Stimulated activated CD8-positive, alpha-beta memory T cell treated with anti-CD3 and anti-CD28 coated beads, Interleukin-4, amount 100 ng/mL, for 4 hours (primary cell): Measurements from ENCODE around the gene MFN2.
A peak's percentile ranks its signal among the peaks of the same experiment; 100 is the strongest.
"Not testable (repeated sequence)": the region's sequence is repeated elsewhere in the genome, so short reads cannot be mapped to it uniquely, and the experiment has no call there.

ENCODE experiments used
- DNase-seq, 2 donors: peaks; one replicate each; pipeline ENCODE4 v3.0.0-alpha.2; 2020; ENCODE audit warnings: low read depth in 2 of 2, low spot score in 1 of 2

MFN2 gene

DNA sequence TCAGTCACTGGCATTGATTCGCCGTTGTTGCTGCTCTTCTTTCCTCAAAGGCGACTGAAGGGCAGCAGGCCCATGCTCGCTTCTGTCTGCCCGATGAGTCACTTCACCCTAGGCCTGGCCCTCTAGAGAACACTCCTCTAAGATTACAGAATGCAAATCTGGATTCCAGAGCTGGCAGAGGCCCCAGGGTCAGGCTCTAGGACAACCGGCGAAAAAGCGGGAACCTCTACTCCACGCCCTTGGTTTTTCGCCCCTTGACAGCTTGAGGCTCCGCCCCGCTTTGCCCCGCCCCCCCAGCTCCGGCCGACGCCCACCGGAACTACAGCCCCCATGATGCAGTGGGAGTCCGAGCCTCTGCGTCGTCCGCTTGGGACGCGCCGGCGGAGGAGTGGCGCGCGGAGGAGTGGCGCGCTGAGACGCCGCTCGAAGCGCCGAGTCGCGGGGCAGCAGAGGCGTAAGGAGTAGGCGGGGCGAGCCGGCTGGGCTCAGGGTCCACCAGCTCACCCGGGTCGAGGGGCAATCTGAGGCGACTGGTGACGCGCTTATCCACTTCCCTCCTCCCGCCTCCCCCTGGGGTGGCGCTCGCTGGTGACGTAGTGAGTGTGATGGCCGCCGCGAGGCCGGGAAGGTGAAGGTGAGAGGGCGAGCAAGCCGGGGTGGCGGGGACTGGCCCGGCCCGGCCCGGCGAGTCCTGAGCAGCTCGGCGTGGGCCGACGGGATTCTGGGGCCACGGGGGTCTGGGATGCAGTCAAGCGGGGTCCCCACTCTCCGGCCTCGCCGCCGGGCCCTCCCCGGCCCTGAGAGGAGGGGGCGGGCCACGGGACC is at the start of gene MFN2:
Gene MFN2 (plus strand): TSS at position 594 of the 825 bp plus-strand sequence. CDS start 8,725 bp downstream, outside the sequence.
- peak; percentile 73 to 88 for DNase-seq

DNA sequence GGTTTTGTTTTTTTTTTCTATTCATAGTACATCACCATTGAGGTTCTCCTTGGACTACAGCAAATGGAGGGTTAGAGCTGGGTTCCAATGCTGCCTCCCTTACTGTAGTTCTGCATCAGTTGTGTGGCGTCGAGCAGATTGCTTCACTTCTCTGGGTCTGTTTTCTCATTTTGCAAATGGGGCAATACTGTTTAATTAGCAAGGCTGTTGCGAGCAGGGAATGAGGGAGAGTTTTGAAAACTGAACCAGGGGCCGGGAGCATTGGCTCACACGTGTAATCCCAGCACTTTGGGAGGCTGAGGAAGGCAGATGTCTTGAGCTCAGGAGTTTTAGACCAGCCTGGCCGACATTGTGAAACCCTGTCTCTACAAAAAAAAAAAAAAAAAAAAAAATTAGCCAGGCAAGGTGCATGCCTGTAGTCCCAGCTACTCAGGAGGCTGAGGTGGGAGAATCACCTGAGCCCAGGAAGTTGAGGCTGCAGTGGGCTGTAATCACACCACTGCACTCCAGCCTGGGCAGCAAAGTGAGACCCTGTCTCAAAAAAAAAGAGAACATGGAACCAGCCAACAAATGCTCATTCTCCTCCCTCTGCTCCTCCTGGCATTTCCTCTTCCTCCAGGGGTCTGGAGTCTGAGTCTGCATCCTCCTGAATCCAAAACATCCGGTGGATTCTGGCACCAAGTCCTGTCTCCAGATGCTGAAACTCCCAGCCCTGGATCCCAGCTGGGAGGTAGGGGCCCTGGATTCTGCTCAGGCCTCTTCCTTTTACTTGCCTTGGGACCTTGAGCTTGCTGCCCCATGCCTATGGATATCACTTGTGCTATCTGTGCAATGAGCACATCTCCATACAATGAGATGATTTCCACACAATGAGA is 49.4 kb upstream of the MFN2 start:
- DNase-seq = no peak

DNA sequence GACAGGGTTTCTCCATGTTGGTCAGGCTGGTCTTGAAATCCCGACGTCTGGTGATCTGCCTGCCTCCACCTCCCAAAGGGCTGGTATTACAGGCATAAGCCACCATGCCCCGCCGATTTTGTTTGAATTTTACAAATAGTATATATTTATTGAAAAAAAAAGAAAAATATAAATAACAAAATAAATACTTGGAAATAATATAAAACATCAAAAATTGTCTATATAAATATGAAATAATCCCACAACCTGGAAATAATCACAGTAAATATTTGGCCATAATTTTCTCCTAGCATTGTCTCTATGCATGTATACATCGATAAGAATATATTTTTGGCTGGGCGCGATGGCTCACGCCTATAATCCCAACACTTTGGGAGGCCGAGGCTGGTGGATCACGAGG is 48.4 kb upstream of the MFN2 start:
- DNase-seq = no peak

DNA sequence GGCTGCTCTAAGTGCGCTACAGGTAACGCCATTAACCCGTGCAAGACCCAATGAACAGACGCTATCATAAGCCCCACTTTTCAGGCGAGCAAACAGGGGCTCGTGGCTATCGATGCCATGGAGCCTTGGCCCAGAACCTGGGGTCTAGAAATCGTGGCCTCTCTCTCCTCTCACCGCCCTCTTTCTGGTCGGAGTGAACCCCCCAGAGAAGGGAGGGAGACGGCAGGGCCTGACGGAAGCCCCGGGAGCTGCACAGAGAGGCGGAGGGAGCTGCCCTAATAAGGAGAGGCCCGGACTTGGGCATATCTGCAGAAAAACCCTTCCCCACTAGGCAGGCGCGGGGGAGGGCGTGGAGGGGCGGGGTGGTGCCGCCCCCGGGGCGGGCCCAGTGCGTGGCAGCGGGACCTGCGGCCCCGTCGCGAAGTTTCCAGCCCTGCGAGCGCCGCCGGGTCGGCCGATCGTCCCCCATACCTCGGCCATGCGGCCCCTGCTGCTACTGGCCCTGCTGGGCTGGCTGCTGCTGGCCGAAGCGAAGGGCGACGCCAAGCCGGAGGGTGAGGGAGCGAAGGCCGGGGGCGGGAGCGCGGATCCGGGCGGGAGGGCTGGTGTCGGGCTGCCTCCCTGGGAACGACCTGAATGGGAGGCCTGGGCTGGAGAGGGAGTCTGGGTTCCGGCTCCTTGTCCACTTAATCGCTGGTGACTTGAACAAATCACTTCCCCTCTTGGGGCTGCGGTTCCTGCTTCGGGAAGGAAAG is 45.8 kb upstream of the MFN2 start, which contains the start of gene PLOD1:
Gene PLOD1 (plus strand): TSS at position 416 of the 755 bp plus-strand sequence. CDS start 63 bp downstream, at position 479.
- DNase-seq = peak; percentile 62 to 75

- DNase-seq = no peak
Observed at GRCh38 chr1:11935057-11935412, 45.2 kb upstream of the MFN2 start.

GRCh38 chr1:11935733-11936132 is 44.5 kb upstream of the MFN2 start:
- DNase-seq = not testable (repeated sequence)

DNA sequence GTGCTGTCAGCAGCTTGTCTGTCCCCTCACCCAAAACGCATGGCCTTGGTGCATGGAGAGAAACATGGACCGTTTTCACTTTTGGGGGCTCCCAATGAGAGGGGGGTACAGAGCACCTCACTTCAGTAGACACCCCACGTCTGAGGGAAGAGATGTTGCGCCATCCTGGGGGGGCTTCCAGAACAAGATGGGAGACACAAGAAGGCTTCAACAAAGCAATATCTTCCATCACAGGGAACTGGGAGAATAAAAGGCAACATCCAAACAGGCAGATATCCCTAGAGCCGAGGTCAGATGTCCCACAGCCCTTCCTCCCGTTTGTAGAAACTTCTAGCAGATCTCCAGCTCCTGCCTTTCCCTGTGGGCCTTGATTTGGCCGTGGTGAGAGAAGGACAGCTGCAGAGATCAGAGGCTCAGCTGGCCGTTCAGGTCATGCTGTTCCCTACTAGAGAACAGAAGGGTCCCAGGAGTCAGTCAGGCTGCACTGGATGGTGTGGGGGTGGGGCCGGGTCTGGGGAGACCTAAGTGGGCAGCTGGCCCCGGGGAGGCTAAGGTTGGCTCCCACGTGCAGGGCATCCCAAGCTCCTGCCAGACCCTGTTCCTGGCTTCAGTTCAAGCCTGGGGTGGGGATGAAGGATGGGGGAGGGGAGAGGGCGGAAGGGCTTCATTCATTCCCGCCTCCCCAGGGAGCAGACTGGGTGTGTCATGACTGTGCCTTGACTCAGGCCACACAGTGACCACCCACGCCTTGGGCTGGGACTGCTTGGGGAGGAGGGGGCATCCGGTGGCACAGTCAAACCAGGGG is 41.3 kb upstream of the MFN2 start:
- no peak for DNase-seq

DNA sequence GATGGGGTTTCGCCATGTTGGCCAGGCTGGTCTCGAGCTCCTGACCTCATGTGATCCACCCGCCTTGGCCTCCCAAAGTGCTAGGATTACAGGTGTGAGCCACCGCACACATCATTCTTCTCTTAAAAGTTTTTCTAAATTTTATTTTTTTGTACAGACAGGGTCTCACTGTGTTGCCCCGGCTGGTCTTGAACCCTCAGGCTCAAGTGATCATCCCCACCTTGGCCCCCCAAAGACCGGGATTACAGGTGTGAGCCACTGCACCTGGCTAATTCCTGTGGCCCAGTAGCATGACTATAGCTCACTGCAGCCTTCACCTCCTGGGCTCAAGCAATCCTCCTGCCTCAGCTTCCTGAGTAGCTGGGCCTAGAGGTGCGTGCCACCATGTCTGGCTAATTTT is 40.5 kb upstream of the MFN2 start:
- DNase-seq = not testable (repeated sequence)

DNA sequence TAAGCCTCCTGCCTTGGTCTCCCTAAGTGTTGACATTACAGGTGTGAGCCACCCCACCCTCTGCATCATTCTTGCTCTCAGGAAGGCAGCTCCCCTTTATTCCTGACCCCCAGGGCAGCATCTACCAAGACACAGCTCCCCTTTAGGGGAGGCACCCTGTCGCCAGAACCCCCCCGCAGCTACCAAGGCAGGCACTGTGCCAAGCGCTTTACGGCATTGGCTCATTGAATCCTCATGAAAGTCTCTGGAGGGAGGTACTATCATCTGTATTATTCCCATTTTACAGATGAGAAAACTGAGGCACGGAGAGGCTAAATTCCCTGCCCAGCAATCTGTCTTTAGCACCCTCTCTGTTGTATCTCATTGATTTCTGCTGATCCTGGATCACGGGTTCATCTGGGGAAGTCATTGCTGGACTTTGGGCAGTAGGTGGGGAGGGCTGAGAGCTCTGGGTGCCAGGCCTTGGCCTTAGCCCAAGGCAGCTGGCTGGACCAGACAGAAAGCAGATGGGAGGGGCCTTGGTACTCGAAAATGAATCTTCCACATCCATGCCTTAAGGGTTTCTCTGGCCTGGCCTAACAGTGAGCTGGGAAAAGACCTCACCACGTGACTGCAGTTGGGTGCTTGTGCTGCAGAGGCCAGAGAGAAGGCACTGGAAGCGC is 39.9 kb upstream of the MFN2 start:
- DNase-seq = no peak

GRCh38 chr1:11942280-11942679 is 38.0 kb upstream of the MFN2 start:
- DNase-seq = no peak

- no peak for DNase-seq
Observed at GRCh38 chr1:11943619-11944018, 36.6 kb upstream of the MFN2 start.

GRCh38 chr1:11944358-11944931 is 35.8 kb upstream of the MFN2 start:
- no peak for DNase-seq

DNA sequence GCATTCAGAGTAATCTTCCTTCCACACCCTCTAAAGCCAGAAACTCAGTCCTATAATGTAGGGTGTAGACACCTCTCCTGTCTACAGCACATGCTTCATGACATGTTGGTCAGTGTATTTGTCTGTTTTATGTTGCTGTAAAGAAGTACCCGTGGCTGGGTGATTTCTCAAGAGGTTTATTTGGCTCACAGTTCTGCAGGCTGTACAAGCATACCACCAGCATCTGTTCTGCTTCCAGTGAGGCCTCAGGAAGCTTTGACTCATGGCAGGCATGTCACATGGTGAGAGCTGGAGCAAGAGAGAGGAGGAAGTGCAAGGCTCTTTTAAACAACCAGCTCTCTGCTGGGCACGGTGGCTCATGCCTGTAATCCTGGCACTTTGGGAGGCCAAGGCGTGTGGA is 33.6 kb upstream of the MFN2 start:
- no peak for DNase-seq

DNA sequence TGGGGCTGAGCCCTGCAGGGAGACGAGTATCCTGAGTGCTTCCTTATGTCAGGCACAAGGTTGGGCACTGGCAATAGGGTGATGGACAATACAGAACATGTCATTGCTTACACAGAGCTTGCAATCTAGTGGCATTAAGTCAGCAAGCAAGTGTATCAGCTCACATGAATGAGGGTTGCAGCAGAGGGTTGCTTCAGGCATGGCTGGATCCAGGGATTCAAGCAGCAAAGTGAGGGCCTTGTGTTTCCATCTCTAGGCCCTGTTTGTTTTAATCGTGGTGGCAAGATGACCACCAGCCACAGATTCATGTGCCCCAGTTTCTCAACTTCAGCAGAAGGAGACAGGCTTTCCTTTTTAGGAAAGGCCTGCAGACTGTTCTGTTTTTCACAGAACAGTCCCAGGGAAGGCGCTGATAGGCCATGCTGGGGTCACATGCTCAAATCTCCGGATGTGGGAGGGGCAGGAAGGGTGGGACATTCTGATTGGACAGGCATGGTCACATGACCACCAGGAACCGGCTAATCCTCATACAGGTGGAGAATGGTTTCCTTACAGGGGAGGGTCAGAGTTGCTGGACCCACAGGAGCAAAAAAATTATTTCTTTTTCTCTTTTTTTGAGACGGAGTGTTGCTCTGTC is 31.3 kb upstream of the MFN2 start:
- DNase-seq = no peak

- no peak for DNase-seq
Observed at GRCh38 chr1:11951901-11952300, 28.3 kb upstream of the MFN2 start.

- DNase-seq = no peak
Observed at GRCh38 chr1:11952455-11953109, 27.7 kb upstream of the MFN2 start.

DNA sequence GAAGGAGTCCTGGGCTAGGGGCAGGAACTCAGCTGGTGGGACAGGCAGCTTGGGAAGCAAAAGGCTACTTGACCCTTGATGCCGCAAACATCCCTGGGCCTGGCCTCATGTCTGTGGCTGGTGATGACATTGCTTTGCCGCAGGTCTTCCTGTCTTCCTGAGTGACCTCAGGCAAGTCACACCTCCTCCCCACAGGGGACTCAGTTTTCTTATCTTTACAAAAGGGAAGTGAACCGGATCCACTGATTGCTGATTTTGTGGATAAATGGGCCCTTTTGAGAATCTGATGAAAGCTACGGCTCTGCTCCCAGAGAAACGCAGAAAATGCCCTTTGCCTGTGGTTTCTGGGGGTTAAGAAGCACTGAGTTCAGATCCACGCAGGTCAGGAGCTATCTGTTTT is 25.0 kb upstream of the MFN2 start:
- no peak for DNase-seq

- no peak for DNase-seq
Observed at GRCh38 chr1:11957398-11957797, 22.8 kb upstream of the MFN2 start.

GRCh38 chr1:11957897-11958296 is 22.3 kb upstream of the MFN2 start:
- DNase-seq = no peak
